HL-60 (cell line): ENCODE results near the gene CD79B.
A peak's percentile ranks its signal among the peaks of the same experiment; 100 is the strongest.
"Not testable (repeated sequence)": the region's sequence is repeated elsewhere in the genome, so short reads cannot be mapped to it uniquely, and the experiment has no call there.

Experiments
- DNase-seq, 2 experiments: peaks; one replicate each; pipeline ENCODE4 v3.0.0-alpha.2; 2010 to 2020; ENCODE audit warnings: low read depth in 1 of 2, low spot score in 1 of 2
- H3K27ac ChIP-seq: fragments of 250-450 bp; sonication (Bioruptor Pico); replicated peaks from 2 replicates; pipeline ENCODE4 v1.5.1; 2020; ENCODE audit warnings: mild to moderate bottlenecking, moderate library complexity
- H3K27me3 ChIP-seq: fragments of 250-450 bp; sonication (Bioruptor Pico); 2 replicates; pipeline ENCODE4 v1.5.1; 2021; ENCODE audit warnings: mild to moderate bottlenecking, moderate library complexity; ENCODE audit not compliant: insufficient read depth, poor library complexity, severe bottlenecking
- H3K4me3 ChIP-seq: replicated peaks from 2 replicates; pipeline ENCODE4 v1.5.1; 2011; ENCODE audit warnings: mild to moderate bottlenecking, control low read depth, low read length; ENCODE audit not compliant: insufficient read depth
- GABPA ChIP-seq: IDR thresholded peaks from 2 replicates; pipeline ENCODE4 v1.6.1; 2012; ENCODE audit warnings: low read depth
- POLR2AphosphoS5 ChIP-seq: IDR thresholded peaks from 2 replicates; pipeline ENCODE4 v1.6.1; 2012; ENCODE audit warnings: low read depth
- SPI1 ChIP-seq: IDR thresholded peaks from 2 replicates; pipeline ENCODE4 v1.6.1; 2012; ENCODE audit warnings: low read depth, mild to moderate bottlenecking, borderline replicate concordance
- TF ChIP-seq, protein P1 (sequence below): IDR thresholded peaks from 2 replicates; pipeline ENCODE4 v1.6.1; 2012; ENCODE audit warnings: low read depth; ENCODE audit not compliant: insufficient replicate concordance
- TF ChIP-seq, protein P2 (sequence below): IDR thresholded peaks from one replicate; pipeline ENCODE4 v1.5.1; 2011; ENCODE audit warnings: low read length, control low read depth, inconsistent platforms; ENCODE audit not compliant: insufficient read depth

Gene CD79B

DNA sequence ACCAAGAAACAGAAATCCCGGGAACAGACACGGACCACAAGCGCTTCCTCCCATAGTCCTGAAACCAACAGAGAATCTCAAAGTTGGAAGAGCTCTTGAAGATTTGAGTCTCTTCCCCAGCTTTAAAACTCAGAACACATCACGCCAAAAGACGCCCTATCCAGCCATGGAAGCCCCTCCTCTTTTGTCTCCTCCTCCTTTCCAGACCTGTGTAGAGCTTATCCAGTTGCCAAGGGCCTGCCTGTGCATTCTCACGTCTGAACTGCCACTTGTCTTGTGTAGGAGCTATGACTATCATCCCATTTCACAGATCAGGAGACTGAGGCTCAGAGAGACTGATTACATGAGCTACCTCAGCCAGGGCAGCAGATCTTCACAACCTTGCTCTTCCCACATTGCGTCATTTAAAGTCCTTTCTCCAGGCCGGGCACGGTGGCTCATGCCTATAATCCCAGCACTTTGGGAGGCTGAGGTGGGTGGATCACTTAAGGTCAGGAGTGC is 49.5 kb downstream of the CD79B start:
- not testable (repeated sequence) for H3K4me3 ChIP-seq, H3K27me3 ChIP-seq, H3K27ac ChIP-seq, DNase-seq

DNA sequence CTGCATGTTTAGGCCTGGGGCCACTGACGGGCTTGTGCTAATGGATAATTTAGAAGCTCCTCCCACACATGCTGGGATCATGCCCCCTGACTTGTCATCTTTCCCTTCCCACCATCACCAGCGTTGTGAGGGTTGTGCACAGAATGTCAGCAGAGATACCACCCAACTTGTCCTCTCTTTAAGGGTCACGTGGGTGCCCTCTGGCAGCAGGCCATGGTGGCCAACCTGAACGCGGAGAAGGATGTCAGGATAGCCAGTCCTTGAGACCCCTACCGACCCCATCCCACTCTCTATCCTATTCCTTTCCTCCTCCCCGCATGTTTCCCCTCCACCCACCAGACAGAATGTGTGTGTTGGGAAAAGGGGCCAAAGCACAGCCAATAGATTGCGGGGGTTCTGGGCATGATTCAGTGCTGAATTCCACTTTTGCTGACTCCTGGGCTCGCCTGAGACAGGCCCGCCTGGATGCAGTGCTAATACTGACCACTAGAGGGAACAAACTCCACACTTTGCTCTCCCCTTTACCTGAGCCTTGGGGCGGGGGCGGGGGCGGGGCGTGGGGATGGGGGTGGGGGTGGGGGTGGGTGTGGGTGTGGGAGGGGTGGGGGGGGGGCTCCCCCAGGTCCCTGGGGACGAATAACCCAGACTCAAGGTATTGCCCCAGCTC is 50.1 kb downstream of the CD79B start, which contains the start of gene GH2:
Gene GH2 (minus strand): TSS at position 10 of the 667 bp plus-strand sequence. CDS start 143 bp downstream, outside the sequence.
- DNase-seq = peak in 1 of 2 experiments; percentile 25
- Histone ChIP-seq H3K27ac (no peak within 1 kb of the TSS), H3K27me3 (no peaks in the 10 kb centered on the region), H3K4me3 (no peak within 1 kb of the TSS)
- TF ChIP-seq SPI1 = no peak
- TF ChIP-seq, protein P1, sequence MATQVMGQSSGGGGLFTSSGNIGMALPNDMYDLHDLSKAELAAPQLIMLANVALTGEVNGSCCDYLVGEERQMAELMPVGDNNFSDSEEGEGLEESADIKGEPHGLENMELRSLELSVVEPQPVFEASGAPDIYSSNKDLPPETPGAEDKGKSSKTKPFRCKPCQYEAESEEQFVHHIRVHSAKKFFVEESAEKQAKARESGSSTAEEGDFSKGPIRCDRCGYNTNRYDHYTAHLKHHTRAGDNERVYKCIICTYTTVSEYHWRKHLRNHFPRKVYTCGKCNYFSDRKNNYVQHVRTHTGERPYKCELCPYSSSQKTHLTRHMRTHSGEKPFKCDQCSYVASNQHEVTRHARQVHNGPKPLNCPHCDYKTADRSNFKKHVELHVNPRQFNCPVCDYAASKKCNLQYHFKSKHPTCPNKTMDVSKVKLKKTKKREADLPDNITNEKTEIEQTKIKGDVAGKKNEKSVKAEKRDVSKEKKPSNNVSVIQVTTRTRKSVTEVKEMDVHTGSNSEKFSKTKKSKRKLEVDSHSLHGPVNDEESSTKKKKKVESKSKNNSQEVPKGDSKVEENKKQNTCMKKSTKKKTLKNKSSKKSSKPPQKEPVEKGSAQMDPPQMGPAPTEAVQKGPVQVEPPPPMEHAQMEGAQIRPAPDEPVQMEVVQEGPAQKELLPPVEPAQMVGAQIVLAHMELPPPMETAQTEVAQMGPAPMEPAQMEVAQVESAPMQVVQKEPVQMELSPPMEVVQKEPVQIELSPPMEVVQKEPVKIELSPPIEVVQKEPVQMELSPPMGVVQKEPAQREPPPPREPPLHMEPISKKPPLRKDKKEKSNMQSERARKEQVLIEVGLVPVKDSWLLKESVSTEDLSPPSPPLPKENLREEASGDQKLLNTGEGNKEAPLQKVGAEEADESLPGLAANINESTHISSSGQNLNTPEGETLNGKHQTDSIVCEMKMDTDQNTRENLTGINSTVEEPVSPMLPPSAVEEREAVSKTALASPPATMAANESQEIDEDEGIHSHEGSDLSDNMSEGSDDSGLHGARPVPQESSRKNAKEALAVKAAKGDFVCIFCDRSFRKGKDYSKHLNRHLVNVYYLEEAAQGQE = no peak
- TF ChIP-seq POLR2AphosphoS5 = no peak
- no peak for TF ChIP-seq GABPA
- TF ChIP-seq, protein P2, sequence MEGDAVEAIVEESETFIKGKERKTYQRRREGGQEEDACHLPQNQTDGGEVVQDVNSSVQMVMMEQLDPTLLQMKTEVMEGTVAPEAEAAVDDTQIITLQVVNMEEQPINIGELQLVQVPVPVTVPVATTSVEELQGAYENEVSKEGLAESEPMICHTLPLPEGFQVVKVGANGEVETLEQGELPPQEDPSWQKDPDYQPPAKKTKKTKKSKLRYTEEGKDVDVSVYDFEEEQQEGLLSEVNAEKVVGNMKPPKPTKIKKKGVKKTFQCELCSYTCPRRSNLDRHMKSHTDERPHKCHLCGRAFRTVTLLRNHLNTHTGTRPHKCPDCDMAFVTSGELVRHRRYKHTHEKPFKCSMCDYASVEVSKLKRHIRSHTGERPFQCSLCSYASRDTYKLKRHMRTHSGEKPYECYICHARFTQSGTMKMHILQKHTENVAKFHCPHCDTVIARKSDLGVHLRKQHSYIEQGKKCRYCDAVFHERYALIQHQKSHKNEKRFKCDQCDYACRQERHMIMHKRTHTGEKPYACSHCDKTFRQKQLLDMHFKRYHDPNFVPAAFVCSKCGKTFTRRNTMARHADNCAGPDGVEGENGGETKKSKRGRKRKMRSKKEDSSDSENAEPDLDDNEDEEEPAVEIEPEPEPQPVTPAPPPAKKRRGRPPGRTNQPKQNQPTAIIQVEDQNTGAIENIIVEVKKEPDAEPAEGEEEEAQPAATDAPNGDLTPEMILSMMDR = peak; percentile 55

DNA sequence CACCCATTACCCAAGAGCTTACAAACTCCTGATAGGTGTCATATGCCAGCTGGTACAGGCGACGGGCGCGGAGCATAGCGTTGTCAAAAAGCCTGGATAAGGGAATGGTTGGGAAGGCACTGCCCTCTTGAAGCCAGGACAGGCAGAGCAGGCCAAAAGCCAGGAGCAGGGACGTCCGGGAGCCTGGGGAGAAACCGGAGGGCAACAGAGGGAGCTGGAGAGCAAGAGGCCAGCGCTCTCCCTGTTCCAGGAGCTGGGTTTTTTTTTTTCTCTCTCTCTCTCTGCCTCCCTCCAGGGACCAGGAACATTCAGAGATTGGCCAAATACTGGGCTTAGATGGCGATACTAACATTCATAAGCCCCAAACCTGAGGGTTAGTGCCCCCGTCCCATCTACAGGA is 50.8 kb downstream of the CD79B start:
- not testable (repeated sequence) for DNase-seq, H3K27me3 ChIP-seq, H3K27ac ChIP-seq, H3K4me3 ChIP-seq

DNA sequence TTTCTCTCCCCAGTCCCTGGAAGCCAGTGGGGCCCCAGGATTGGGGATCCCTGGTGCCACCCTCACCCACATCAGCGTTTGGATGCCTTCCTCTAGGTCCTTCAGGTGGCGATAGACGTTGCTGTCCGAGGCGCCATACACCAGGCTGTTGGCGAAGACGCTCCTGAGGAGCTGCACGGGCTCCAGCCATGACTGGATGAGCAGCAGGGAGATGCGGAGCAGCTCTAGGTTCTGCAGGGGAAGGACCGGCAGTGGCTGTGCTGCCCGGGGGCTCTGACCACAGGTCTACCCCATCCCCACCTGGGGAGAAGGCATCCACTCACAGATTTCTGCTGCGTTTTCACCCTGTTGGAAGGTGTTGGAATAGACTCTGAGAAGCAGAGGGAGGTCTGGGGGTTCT is 51.4 kb downstream of the CD79B start:
- H3K27me3 ChIP-seq = no peaks in the 10 kb centered on the region
- H3K27ac ChIP-seq = no peak overlapping the region
- TF ChIP-seq SPI1 = no peak
- TF ChIP-seq, protein P2 = no peak
- TF ChIP-seq POLR2AphosphoS5 = no peak
- TF ChIP-seq, protein P1 = no peak
- TF ChIP-seq GABPA = no peak
- no peak overlapping the region for H3K4me3 ChIP-seq
- DNase-seq = no peak
